HG03045 (cell line): ENCODE results near the gene GMFB.
A peak's percentile ranks its signal among the peaks of the same experiment; 100 is the strongest.
"Not testable (repeated sequence)": the region's sequence is repeated elsewhere in the genome, so short reads cannot be mapped to it uniquely, and the experiment has no call there.

Experiments
- ATAC-seq: cut with Tn5 transposase; IDR thresholded peaks from one replicate; pipeline ENCODE4 v1.9.1; 2021; ENCODE audit warnings: mild to moderate bottlenecking, moderate library complexity; ENCODE audit not compliant: unreplicated experiment

GMFB gene

GRCh38 chr14:54462048-54462447 lies 26.7 kb downstream of the GMFB start:
- no peak for ATAC-seq

- ATAC-seq = no peak
Observed at GRCh38 chr14:54459106-54459505, 29.7 kb downstream of the GMFB start.

DNA sequence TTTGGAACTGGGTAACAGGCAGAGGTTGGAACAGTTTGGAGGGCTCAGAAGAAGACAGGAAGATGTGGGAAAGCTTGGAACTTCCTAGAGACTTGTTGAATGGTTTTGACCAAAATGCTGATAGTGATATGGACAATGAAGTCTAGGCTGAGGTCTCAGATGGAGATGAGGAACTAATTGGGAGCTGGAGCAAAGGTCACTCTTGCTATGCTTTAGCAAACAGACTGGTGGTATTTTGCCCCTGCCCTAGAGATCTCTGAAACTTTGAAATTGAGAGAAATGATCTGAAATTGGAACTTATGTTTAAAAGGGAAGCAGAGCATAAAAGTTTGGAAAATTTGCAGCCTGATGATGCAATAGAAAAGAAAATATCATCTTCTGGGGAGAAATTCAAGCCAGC lies 30.2 kb downstream of the GMFB start:
- ATAC-seq = not testable (repeated sequence)

DNA sequence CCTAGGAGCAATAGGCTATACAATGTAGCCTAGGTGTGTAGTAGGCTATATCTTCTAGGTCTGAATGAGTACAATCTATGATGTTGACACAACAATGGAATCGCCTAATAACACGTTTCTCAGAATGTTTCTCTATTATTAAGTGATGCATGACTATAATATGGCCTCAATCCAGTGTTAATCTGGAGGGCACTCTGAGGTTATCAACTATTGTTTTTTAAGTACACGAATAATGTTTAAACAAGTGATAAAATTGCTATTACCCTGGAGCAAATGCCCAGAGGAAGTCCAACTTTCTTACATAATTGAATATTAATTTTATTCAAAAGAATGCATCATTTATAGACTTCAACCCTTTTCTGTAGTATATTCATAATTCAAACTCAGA lies 31.2 kb downstream of the GMFB start:
- ATAC-seq = no peak

- ATAC-seq = not testable (repeated sequence)
Observed at GRCh38 chr14:54456820-54457608, 31.8 kb downstream of the GMFB start.

DNA sequence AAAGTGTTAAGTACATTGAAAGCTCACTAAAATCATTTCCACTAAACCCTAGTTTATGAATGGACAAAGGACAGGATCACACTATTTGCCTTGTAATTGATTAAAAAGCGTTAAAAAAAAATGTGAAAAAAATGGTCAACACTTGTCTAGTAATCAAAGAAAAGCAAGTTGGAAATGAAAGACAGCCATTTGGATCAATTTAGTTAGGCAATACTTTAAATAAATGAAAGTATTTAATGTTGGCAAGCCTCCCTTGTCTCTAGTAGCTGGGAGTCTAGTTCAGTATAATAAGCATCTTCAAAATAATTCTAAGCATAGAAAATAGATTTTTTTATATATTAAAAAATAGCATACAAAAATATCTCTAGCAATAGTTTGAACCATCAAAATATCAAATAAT lies 33.4 kb downstream of the GMFB start:
- ATAC-seq = no peak

GRCh38 chr14:54453990-54454389 lies 34.8 kb downstream of the GMFB start:
- ATAC-seq = not testable (repeated sequence)

- no peak for ATAC-seq
Observed at GRCh38 chr14:54453252-54453651, 35.5 kb downstream of the GMFB start.

DNA sequence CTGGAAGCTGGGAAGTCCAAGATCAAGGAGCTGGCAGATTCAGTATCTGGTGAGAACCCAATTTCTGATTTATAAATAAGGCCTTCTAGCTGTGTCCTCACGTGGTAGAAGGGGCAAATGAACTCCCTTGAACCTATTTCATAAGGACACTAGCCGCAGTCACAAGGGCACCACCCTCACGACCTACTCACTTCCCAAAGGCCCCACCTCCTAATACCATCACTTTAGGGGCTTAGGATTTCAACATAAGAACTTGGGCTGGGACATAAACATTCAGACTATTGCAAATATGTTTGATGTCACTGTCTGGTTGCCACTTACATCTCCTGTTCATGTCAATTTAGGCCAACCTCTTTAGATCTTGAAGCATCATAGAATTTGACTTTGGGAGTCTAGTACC lies 36.8 kb downstream of the GMFB start:
- no peak for ATAC-seq

GRCh38 chr14:54451121-54451601 lies 37.6 kb downstream of the GMFB start:
- ATAC-seq = no peak

DNA sequence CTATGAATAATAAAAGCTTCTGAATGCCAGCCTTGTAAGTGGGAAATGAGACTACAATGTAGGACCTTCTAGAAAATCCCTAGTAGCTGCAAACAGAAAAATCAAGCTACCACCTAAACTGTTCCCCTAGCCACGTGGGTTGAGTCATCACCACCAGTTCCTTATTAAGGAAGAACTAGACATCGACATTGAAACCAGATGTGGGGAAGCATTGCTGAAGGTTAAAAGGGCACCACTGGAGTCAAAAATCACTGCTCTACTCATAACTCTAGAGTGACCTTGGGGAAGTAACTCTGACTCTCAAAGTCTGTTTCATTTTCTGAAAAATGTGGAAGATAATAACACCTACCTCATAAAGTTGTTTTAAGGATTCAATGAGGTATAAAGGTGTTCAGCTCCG lies 38.2 kb downstream of the GMFB start:
- ATAC-seq = no peak

GRCh38 chr14:54447231-54447692 lies 41.5 kb downstream of the GMFB start:
- no peak for ATAC-seq

GRCh38 chr14:54446161-54446693 lies 42.6 kb downstream of the GMFB start:
- no peak for ATAC-seq

DNA sequence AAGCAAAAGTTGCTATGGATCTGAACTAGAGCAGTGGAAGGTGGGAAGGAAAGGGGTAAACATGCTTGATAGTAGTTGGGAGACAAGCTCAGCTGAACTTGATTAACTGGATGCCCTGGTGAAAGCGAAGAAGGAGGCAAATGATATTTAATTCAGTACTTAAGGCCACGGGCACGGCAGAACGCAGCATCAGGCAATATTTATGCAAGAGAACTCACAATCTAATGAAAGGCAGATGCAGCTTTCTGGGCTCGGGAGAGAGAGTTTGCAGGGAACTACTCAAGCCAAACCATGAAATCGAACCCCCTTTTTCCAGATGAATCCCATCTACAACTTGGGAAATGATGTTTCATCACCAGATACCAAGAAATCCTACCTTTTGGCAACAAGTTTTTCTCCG lies 44.1 kb downstream of the GMFB start:
- no peak for ATAC-seq

DNA sequence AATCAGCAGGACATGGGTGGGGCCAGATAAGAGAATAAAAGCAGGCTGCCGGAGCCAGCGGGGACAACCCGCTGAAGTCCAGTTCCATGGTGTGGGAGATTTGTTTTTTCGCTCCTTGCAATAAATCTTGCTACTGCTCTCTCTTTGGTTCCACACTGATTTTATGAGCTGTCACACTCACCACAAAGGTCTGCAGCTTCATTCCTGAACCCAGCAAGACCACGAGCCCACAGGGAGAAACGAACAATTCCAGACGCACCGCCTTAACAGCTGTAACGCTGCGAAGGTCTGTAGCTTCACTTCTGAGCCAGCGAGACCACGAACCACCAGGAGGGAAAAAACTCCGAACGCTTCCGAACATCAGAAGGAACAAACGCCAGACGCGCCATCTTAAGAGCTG lies 44.8 kb downstream of the GMFB start:
- no peak for ATAC-seq

DNA sequence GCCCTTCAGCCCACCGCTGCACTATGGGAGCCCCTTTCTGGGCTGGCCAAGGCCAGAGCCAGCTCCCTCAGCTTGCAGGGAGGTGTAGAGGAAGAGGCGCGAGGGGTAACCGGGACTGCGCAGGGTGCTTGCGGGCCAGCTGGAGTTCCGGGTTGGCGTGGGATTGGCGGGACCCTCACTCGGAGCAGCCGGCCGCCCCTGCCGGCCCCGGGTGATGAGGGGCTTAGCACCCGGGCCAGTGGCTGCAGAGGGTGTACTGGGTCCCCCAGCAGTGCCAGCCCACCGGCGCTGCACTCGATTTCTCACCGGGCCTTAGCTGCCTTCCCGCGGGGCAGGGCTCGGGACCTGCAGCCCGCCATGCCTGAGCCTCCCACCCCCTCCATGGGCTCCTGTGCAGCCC lies 45.8 kb downstream of the GMFB start:
- not testable (repeated sequence) for ATAC-seq

DNA sequence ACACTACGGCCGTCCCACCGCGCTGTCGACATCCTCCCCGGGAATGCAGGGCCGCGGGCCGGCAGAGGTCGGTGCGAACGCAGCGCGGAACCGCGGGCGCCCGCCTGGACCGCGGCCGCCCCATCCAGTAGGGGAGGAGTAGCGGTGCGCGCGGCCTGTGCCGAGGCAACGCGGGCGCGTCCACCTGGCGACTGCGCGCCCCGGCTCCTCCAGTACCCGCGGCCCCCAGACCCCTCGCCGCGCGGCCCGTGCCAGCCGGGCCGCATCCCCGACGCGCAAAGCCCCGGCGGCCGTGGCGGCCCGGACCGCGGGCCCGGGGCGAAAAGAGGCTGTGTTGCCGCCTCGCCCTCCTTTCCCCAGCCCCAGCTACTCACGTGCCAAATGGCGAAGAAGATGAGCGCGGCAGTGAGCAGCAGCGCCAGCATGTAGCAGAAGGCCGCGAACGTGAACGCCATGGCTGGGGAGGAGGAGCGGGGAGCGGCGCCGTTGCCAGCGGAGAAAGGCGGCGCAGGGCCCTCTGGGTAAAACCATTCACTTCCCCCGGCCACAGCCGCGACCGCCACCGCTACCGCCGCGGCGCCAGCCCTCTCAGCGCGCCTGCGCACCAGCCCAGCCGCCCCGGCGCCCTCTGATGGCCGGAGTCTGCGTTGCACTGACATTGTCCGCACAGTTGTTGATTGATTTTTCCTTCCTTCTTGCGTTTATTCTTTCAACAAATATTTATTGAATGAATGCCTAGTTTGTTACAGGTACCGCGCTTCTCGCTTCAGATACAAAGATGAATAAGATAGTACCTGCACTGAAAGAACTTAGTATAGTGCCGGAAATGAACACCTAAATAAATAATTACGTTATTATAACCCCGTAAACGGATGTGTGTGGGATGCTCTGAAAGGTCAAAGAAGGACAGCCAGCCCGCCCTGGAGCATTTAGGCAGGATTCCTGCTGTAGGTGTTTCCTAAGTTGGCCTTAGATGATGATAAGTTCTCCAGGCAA lies 47.6 kb downstream of the GMFB start, which contains the start of gene CNIH1:
CNIH1 (minus strand) TSS at position 502 of the 996 bp plus-strand sequence; CDS start at position 455, 47 bp downstream.
- ATAC-seq = peak; percentile 97

- ATAC-seq = no peak
Observed at GRCh38 chr14:54440476-54440872, 48.3 kb downstream of the GMFB start.

GRCh38 chr14:54440037-54440436 lies 48.7 kb downstream of the GMFB start:
- ATAC-seq = no peak

GRCh38 chr14:54438703-54439102 lies 50.1 kb downstream of the GMFB start:
- ATAC-seq = no peak

GRCh38 chr14:54437954-54438353 lies 50.8 kb downstream of the GMFB start:
- ATAC-seq = not testable (repeated sequence)
